Right ventricle myocardium inferior (tissue), 1 donor: ENCODE data around the gene KCNJ18. TPM values are rescaled to one million over a fixed set of nuclear protein-coding genes. Genes with fewer than 3 reads are reported as not detected.
A peak's percentile ranks its signal among the peaks of the same experiment; 100 is the strongest.
"Not testable (repeated sequence)": the region's sequence is repeated elsewhere in the genome, so short reads cannot be mapped to it uniquely, and the experiment has no call there.

ENCODE experiments used
- ATAC-seq: fragments of 200-7000 bp; cut with Tn5 transposase; one replicate; pipeline ENCODE4 v1.9.1; 2020; ENCODE audit warnings: mild to moderate bottlenecking, moderate library complexity
- DNase-seq: peaks from one replicate; pipeline ENCODE4 v3.0.0; 2021; ENCODE audit errors: missing footprints
- intact Hi-C: fragments of 100-400 bp; cut with DNase I; formaldehyde crosslinking; loops from one replicate; pipeline ENCODE4 v1.11.0; 2022
- total RNA-seq: library from RNA; stranded (reverse); fragmentation: NEBNext Ultra II Directional; extraction: Animal tissue kit (Norgen Biotek cat#: 25700); gene quantifications from one replicate; pipeline ENCODE4 v1.2.1, GENCODE V29; 2021
- donor health status: DM: no; HTN: yes; CAD: no; lungs with severe emphysema.

KCNJ18 gene
- total RNA-seq, 1 donor from 2014 or later = not detected

DNA sequence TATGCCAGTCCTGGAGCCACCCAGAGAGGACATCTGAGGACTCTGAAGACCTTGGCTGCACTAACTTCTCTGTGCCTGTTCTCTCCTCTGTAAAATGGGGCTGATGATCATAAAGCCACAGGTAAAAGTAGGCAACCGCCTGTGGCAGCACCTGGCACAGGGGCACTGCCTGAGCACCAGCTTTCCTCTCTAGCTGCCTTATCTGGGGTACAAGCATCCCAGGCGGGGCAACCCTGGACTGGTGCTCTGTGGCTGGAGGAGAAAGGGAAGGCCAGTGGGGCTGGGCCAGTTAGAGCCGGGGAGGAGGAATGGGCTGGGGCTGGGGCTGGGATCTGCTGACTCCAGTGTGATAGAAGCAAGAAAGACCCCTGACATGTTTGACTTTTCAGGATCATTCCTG is 18.2 kb downstream of the KCNJ18 start:
- ATAC-seq, DNase-seq, intact Hi-C loops: not testable (repeated sequence)

DNA sequence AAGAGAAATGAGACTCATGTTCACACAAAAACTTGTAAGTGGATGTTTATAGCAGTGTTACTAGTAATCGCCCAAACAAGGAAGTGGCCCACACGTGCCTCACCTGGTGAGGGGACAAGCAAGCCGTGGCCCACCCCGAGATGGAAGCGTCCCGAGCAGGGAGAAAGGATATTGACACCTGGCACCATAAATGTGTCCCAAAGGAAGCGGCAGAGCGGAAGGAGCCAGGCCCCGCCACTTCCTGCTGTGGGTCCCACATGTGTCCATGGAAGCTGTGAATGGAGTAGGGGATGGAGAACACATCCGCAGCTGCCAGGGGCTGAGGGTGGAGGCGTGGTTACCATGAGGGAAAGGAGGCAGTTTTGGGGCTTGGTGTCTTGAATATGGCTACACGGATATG is 18.9 kb downstream of the KCNJ18 start:
- intact Hi-C loops = no loop called here
- no peak for ATAC-seq
- no peak for DNase-seq

DNA sequence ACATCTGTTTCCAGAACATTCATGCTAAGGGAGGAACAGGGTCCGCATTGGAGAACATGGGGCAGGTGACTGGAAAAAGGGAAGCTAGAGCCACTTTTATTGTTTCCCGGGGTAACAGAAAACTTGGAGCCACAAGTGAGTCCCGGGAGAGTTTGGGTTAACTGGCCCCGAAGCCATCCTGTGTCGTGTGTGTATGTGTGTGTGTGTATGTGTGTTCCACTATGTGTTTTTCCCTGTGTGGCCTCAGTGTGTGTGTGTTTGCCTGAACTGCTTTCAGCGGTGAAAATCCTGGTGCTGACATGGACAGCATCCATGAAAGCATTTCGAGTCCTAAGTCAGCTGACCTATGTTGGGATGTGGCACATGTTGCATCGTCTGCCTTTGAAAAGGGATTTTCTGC is 20.7 kb downstream of the KCNJ18 start:
- intact Hi-C loops, ATAC-seq, DNase-seq: not testable (repeated sequence)

DNA sequence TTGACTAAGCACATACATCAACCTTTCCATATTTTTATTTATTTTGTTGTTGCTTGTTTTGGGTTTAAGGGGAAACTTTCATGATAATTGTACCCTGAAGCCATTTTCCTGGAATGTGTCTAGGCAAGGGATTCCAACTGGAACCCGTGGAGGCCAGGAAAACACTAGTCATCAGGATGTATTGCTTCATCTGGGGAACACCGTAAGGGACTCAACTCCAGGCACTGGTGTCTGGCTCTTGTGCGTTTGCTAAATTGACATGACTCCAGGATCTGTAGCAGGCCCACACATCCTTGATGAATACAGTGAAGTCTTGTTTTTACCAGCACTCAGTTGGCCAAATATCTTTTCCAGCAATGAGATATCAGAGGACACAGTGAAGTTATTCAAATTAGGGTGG is 21.3 kb downstream of the KCNJ18 start:
- peak; percentile 71 for ATAC-seq
- DNase-seq, intact Hi-C loops: not testable (repeated sequence)

DNA sequence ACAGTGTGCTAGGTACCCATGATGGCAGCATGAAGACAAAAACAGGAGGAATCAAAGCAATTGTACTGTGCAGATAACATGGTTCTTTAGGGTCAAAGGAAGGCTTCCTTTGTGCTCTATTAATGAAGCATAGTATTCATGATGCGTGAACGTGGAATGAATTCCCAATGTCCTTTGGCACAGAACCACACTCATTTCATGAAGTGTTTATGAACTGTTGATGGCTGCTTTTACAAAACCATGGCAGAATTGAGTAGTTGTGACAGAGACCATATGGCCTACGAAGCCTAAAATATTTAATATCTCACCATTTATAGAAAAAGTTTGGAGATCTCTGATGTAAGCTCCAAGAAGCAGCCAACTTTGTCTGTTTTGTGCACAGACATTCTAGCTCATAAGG is 22.4 kb downstream of the KCNJ18 start:
- intact Hi-C loops = not testable (repeated sequence)

DNA sequence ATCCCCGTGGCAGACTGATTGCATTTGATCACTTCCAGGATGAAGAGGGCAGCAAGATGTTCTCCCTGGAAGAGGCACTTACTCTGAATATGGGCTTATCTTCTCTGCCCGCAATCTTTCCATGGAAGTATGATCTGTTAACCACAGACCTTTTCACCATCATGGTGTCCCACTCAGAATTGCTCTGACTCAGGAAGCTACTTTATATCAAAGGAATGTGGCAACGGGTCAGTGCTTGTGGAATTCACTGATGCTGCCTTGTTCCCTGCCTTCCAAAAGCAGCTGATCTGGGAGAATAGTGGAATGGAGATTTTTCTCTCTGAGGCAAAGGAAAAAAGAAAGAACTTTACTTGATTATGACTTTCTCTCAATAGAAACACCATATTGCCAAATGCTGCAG is 23.6 kb downstream of the KCNJ18 start:
- intact Hi-C loops, DNase-seq, ATAC-seq: not testable (repeated sequence)

More for the DNA sequence above, 22.4 kb downstream of the KCNJ18 start:
- not testable (repeated sequence) for ATAC-seq, DNase-seq

DNA sequence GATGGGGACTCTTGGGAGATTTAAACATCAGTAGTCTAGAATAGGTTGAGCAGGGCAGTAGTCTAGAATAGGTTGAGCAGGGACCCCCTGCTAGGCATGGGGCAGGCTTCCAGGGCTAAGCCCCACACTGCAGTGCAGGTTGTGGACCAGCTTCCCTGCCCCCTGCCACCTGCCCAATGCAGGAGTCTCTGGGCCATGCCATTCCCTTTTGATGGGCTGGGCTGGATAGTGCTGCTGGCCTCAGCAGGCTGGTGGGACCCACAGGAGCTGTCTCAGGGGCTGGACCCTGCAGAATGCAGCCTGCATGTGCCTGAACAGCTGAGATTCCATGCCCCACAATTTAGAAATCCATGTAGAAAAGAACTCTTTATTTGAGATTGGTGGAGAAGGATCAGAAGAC is 26.6 kb downstream of the KCNJ18 start:
- ATAC-seq, intact Hi-C loops: not testable (repeated sequence)

DNA sequence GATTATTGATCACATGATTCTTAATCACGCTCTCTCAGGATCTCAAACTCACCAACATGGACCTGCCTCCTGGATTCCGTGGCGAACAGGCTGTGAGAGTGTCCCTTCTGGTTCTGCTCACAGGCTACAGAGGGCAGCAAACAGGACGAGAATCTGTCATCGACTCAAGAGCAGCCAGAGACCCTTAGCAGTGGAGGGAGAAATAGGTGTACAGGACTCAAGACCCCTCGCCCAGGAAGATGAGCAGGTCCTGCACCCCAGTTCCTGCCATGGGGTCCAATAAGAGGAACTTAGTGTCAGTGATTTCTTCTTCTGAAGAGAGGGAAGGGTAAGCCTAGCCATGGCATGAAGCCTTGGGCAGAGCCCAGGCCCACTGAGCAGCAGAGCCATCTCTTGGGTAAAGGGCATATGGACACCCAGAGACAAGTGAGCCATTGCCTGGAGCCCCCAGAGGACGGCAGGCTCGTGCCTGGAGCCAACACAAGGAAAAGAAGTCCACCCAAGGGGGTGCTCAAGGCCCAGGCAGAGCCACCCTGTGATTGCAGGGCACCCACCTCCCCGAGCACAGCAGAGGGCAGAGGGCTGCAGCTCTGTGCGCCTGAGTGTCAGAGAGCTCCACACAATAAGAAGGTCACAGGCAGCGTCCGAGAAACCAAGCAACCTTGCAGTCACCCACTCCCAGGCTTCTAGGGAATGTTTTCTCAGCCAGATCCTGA is 27.3 kb downstream of the KCNJ18 start:
- intact Hi-C loops, ATAC-seq, DNase-seq: not testable (repeated sequence)

More for the DNA sequence above, 26.6 kb downstream of the KCNJ18 start:
- not testable (repeated sequence) for DNase-seq

DNA sequence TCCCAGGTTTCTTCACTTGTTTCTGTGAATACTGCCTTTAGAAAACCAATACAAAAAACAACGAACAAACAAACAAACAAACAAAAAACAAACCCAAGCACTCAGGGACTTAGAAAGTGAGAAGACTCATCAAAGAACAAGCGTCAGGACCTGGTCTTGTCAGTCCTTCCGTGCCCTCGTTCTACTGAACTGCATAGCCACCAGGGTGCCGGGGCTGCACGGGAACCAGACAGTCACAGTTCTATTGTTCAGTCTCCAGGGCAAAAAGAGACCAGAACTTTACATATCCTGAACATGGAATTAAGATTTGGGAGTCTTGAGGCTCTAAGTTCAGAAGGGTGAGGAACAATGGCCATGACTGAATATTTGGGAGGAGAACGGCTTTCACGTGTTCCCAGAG is 28.2 kb downstream of the KCNJ18 start:
- DNase-seq, intact Hi-C loops, ATAC-seq: not testable (repeated sequence)

DNA sequence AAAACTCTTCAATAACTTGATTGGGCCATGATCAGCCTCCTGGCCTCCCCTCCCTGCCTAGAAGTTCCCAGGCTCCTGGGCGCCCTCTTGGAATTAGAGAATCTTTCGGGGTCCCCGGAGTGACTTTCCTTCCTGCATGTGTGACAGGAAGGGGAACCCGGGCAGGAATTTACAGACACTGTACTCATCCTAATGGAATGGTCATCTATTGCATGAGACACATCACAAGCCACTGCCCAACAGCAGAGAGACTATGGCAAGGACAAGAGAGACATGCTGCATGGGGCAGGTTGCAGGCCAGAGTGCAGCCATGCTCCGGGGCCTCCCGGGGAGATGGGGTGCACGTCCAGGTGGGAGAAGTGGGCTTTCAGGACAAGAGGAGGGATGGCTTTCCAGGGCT is 29.9 kb downstream of the KCNJ18 start:
- DNase-seq, intact Hi-C loops, ATAC-seq: not testable (repeated sequence)

DNA sequence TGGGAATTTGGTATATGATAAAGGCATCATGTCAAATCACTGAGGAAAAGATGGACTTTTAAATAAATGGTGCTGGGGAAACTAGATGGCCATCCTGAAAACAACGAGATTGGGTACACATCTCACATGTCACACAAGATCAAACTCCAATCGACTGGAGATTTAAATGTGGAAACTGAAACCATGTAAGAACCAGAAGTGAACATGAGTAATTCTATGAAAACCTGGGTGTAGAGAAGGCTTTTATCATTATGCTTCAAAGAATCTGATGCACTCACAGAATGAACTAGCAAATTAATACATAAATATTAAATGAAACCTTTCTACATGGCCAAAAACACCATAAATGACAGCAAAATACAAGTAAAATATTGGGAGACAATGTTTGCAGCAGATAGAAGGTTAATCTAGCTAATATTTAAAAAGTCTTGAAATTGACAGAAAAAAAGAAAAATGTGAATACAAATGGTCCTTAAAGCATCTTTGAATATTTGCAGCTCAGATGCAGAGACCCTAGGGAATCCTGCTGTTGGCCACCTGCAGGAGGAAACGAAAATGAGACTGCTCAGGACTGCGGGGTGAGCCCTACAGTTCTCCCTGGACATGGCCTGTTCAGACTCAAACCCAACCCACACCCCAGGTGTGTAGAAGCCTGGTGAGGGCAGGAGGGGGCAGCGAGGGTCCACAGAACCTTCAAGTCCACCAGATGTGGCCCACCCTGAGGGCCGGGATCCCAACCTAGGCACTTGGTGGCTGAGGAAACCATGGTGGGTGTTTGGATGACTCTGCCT is 32.1 kb downstream of the KCNJ18 start:
- intact Hi-C loops, DNase-seq, ATAC-seq: not testable (repeated sequence)

DNA sequence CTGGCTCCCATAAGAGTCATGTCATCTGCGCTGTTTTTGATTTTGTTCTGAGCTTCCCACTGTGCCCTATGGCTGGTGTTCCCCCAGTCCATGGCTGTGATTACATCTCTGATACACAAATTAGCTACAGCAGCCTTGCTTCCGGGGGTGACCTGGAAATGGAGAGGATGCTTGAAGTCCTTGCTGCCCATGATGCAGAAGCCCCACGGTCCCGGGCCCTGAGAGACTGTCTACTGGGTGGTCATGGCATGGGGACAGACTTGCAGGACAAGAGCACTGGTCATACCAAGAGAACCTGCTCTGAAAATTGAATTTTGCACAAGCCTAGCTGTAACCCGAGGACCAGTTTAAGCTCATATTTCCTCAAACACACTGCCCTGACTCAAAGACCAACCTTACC is 38.8 kb downstream of the KCNJ18 start:
- DNase-seq, intact Hi-C loops, ATAC-seq: not testable (repeated sequence)

DNA sequence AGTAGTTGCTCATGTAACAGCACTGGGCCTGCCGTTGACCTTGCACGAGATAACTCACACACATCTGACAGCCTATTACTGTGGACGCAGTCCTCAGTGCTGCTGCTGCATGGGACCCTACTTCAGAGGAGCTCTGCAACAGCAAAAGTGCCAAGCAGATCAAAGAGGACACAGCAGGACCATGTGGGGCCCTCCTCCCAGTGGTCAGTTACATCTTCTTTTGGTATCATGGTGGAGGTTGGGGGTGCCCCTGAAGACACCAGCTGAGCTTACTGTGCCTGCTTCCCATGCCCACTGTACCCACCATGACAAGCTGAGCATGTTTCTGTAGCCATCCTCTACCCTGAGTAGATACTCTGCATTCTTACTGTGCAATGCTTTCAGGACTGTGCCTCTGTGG is 41.6 kb downstream of the KCNJ18 start:
- ATAC-seq, intact Hi-C loops, DNase-seq: not testable (repeated sequence)

DNA sequence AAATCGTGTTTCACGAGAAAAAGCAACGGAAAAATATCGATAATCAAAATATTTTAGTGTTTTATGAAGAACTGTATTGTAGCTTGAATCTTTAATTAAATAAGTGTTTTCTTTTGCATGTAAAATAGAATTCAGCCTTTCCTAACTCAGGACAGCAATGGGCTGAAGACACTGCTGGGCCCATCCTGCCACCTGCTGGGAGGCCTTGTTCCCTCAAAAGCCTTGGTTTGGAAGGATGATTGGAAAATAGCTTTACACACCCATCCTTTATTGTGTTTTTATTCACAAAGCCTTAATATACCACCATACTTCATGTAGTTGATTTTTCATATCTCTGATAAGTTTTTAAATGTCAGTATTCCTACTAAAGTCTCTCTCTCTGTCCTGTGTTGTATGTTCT is 43.5 kb downstream of the KCNJ18 start:
- DNase-seq, intact Hi-C loops, ATAC-seq: not testable (repeated sequence)

DNA sequence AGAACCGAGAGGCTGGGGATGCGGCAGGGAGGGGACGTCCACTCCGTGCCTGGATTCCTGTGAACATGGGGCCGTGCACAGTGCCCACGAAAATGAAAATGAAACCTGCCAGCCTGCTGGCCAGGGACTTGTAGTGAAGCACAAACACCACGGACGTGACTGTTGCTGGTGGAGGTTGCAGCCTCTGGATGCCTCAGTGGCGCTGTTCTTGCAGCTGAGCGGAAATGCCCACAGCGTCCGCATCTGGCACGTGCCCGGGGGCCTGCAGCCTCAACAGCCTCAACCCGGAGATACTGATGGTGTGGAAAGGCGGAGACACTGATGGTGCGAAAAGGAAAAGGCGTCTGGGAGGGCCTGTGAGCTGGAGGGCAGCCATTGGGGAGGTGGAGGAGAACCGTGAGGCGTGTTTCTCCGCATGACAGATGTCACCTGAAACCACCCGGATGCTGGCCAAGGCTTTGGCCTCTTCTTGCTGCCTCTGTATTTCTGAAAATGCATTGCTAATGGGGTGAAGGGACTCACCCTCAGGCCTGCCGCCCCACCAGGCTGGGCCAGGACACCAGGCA is 44.8 kb downstream of the KCNJ18 start:
- DNase-seq, intact Hi-C loops, ATAC-seq: not testable (repeated sequence)

DNA sequence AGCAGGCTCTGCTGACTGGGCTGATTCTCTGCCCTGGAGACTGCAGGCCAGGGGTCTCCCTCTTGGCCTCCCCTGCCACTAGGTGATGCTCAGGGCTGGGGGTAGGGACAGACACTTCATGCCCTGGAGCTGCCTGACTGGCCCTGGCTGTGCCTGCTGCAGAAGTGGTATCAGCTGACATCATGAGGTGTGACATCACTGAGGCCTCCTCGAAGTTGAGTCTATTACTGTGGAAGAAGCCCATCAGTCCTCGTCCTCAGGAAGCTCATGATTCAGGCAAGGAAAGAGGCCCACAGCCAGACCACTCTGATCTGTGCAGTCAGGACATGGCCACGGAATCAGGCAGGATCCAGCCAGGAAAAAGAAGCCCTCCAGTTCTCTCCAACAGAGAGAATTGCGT is 45.9 kb downstream of the KCNJ18 start:
- intact Hi-C loops, ATAC-seq, DNase-seq: not testable (repeated sequence)

DNA sequence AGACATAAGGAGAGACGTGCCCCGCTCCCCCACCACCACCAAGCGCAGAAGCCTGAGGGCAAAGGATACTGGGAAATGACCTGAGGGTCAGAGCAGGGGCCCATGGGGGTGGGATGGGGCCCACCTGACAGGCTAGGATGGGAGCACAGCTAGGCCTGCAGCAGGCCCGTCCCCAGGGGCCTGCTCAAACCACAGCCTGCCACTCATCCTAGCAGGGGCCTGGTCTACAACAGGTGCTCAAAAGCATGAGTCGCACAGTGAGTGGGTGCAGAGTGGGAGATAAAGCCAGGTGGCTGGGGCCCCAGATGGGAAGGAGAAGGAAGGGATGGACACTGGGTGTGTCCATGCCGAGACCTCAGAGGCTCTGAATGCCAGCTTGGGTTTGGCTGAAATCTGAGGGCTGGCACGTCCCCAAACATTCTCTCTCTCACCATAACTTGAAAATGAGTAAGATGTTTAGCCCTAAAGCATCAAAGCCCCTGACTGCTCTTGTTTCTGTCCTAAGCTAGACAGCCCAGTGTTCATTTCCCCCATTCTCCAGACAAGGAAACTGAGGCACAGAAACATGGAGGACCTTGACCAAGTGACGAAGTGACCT is 46.7 kb downstream of the KCNJ18 start:
- intact Hi-C loops, DNase-seq, ATAC-seq: not testable (repeated sequence)

DNA sequence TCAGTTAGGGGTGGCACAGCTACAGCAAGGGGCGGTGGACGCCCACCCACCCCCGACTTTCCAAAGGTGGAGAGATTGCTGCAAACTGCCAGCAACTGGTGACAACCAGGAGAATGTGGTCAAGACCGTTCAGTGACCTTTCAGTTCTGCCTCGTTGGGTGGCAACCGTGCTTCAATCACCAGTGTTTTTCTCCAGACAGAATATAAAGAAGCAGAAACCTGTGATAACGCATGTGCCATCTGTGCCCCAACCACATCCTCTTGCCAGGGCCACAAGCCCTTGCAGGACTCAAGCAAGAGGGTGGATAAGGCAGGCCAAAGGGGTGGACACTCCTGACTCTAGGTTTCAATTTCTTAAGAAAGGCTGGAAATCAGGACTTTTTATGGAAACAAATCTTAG is 47.2 kb downstream of the KCNJ18 start:
- ATAC-seq, DNase-seq, intact Hi-C loops: not testable (repeated sequence)

DNA sequence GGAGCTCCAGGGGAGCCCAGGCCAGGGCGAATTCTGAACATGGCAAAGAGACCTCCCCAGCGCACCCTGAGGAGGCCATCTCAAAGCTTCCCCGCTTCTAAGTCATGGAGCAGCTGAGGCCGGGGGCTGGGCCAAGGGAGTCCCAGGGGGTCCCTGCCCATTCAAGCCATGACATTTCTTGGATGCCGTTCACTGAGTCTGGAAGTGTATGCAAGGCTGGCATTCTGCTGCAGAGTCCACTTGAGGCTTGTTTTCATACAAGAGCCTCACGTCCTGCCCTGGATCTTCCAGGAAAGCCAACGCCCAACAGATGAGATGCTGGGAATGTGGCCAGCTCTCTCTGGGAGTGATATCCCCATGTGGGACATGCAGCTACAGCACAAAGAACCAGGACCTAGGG is 48.5 kb downstream of the KCNJ18 start:
- DNase-seq, intact Hi-C loops: not testable (repeated sequence)
- peak; percentile 26 for ATAC-seq
